ENCODE measurements around the gene RERE. TPM values are rescaled to one million over a fixed set of nuclear protein-coding genes. Genes with fewer than 3 reads are reported as not detected.
A peak's percentile ranks its signal among the peaks of the same experiment; 100 is the strongest.

RERE gene
- total RNA-seq, 4 donors from 2014 or later: 86.4 to 111 (median 103) TPM

DNA sequence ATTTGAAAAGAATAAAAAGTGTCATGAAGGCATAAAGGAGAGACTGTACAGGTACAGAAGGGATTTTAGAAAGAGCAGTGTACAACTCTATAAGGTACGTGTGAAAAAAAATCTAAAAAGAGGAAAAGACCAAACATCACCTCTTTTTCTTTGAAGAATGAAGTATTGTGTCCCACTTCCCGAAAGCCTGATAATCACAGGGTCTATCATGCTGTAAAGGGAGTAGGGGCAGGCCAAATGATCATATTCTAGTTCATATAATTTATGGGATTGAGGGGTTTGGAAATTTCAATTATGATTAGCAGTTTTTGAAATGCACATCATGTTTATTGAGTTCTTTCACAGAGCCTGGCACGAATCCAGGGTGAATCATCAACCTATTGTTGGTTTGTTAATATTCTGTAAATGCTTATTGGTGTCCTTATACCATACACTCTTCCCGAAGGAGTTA is 910 bp upstream of the RERE start:
- TF ChIP-seq EP300 (IDR thresholded peaks at IDR 0.05): no peak
- TF ChIP-seq, protein P1, sequence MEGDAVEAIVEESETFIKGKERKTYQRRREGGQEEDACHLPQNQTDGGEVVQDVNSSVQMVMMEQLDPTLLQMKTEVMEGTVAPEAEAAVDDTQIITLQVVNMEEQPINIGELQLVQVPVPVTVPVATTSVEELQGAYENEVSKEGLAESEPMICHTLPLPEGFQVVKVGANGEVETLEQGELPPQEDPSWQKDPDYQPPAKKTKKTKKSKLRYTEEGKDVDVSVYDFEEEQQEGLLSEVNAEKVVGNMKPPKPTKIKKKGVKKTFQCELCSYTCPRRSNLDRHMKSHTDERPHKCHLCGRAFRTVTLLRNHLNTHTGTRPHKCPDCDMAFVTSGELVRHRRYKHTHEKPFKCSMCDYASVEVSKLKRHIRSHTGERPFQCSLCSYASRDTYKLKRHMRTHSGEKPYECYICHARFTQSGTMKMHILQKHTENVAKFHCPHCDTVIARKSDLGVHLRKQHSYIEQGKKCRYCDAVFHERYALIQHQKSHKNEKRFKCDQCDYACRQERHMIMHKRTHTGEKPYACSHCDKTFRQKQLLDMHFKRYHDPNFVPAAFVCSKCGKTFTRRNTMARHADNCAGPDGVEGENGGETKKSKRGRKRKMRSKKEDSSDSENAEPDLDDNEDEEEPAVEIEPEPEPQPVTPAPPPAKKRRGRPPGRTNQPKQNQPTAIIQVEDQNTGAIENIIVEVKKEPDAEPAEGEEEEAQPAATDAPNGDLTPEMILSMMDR (IDR thresholded peaks at IDR 0.05): no peak
- no peak for TF ChIP-seq POLR2A (IDR thresholded peaks at IDR 0.05)

DNA sequence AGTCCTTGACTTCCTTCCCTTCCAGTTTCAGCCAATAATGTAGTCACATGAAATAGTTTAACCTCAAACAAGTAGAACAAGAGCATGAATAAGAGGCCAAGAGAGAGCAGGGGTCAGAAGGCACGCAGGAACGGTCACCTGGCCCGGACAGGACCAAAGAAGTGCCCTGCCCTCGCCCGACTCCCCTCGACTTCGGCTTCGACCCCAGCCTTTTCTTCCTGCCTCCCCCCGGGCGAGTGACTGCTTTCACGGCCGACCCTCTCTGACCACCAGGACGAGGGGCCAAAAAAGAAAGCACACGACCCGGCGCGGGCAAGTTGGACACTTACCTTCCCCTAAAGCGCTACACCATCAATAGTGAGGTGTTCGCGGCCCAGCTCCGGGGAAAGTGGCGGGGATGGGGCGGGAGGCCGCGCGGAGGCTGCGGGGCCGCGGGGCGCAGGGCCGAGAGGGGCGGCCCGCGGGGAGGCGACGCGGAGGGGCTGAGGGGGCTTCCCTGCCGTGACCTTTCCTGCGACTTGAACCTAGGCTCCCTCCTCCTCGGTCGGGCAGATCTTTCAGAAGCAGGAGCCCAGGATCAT is 519 bp downstream of the RERE start:
- Histone ChIP-seq H3K27ac (peak overlapping the region; percentile 95 to 99 (median 96)), H3K36me3 (no peaks in the 10 kb centered on the region), H3K27me3 (no peaks in the 10 kb centered on the region), H3K4me1 (peaks cover 0 to 59% (median 29%) of the 10 kb centered on the region in 4 donors), H3K9me3 (no peaks in the 10 kb centered on the region), H3K4me3 (peak overlapping the region; percentile 63 to 92 (median 82))
- DNase-seq (ENCODE audit: low spot score in 2 of 2): peak in 1 of 2 donors; percentile 13
- TF ChIP-seq, protein P1 (IDR thresholded peaks at IDR 0.05): peak in 1 of 5 experiments; percentile 10
- no peak for TF ChIP-seq EP300 (IDR thresholded peaks at IDR 0.05)
- WGBS, 2 donors: 0 to 1% methylated on average over 31 to 35 of the region's 41 CpGs

More for the DNA sequence above, 910 bp upstream of the RERE start:
- WGBS, 2 donors: 9 to 16% methylated on average over 4 of the region's 4 CpGs
- DNase-seq (ENCODE audit: low spot score in 2 of 2): peak in 1 of 2 donors; percentile 73
- Histone ChIP-seq H3K9me3 (no peaks in the 10 kb centered on the region), H3K27me3 (no peaks in the 10 kb centered on the region), H3K4me1 (peaks cover 0 to 59% (median 31%) of the 10 kb centered on the region in 4 donors), H3K36me3 (no peaks in the 10 kb centered on the region), H3K4me3 (peak overlapping the region; percentile 40 to 92 (median 82)), H3K27ac (peak overlapping the region; percentile 95 to 99 (median 96))

GRCh38 chr1:8816264-8816663 is 1.2 kb downstream of the RERE start:
- Histone ChIP-seq H3K9me3 (no peaks in the 10 kb centered on the region), H3K27ac (peak overlapping the region; percentile 95 to 99 (median 96)), H3K27me3 (no peaks in the 10 kb centered on the region), H3K4me3 (peak overlapping the region; percentile 63 to 92 (median 82)), H3K4me1 (peaks cover 0 to 61% (median 27%) of the 10 kb centered on the region in 4 donors), H3K36me3 (no peaks in the 10 kb centered on the region)
- DNase-seq (ENCODE audit: low spot score in 2 of 2): no peak
- TF ChIP-seq EP300 (IDR thresholded peaks at IDR 0.05): no peak
- WGBS, 2 donors: 1 to 3% methylated on average over 3 of the region's 3 CpGs

DNA sequence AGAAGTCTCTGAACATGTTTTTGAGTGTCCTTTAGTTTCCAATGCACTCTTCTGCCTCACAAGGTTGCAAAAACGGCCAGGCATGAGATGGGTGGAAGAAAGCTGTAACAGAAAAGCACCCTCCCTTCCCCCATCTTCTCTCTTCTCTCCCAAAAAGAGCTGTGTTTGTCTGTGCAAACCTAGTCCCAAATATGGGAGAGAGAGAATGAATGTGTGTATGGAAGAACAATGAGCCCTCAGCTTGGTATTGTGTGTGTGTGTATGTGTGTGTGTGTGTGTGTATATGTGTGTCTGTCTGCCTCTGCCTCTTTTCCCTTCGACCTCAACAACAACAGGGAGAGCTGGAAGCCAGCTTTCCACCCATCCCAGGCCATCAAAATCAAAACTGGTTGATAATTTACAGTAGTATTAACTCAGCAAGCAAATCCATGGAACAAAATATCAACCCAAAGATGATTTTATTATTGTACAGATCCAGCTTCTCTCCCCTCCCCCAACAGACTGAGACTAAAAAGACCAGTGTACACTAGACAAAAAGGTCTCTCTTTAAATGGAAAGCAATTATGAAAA is 1.8 kb downstream of the RERE start:
- H3K4me3 ChIP-seq: peak overlapping the region in 3 of 4 donors; percentile 23 to 92 (median 84)
- no peaks in the 10 kb centered on the region for H3K36me3 ChIP-seq
- H3K9me3 ChIP-seq: no peaks in the 10 kb centered on the region
- no peaks in the 10 kb centered on the region for H3K27me3 ChIP-seq
- TF ChIP-seq EP300 (IDR thresholded peaks at IDR 0.05) (peak in 1 of 2 donors; percentile 17), POLR2A (IDR thresholded peaks at IDR 0.05) (no peak)
- 0% methylated on average over 2 of the region's 2 CpGs for WGBS, 2 donors
- DNase-seq (ENCODE audit: low spot score in 2 of 2): no peak
- H3K4me1 ChIP-seq: peaks cover 0 to 65% (median 27%) of the 10 kb centered on the region in 4 donors
- peak overlapping the region; percentile 95 to 99 (median 96) for H3K27ac ChIP-seq

- TF ChIP-seq EP300 (IDR thresholded peaks at IDR 0.05): no peak
- TF ChIP-seq, protein P1 (IDR thresholded peaks at IDR 0.05): peak in 2 of 5 experiments; percentile 12 to 14
- H3K27me3 ChIP-seq: no peaks in the 10 kb centered on the region
- peaks cover 0 to 69% (median 27%) of the 10 kb centered on the region in 4 donors for H3K4me1 ChIP-seq
- 20 to 25% methylated on average over 5 of the region's 5 CpGs for WGBS, 2 donors
- H3K4me3 ChIP-seq: peak overlapping the region in 1 of 4 donors; percentile 23
- H3K9me3 ChIP-seq: no peaks in the 10 kb centered on the region
- peak overlapping the region; percentile 50 to 99 (median 96) for H3K27ac ChIP-seq
- no peaks in the 10 kb centered on the region for H3K36me3 ChIP-seq
- no peak for DNase-seq (ENCODE audit: low spot score in 2 of 2)
Observed at GRCh38 chr1:8814865-8815264, 2.6 kb downstream of the RERE start.

- Histone ChIP-seq H3K27ac (peak overlapping the region in 2 of 4 donors; percentile 95 to 99), H3K4me1 (peaks cover 0 to 73% (median 27%) of the 10 kb centered on the region in 4 donors)
Observed at GRCh38 chr1:8813991-8814390, 3.4 kb downstream of the RERE start.

More at GRCh38 chr1:8813991-8814390, 3.4 kb downstream of the RERE start:
- no peak for TF ChIP-seq POLR2A (IDR thresholded peaks at IDR 0.05)
- TF ChIP-seq, protein P1 (IDR thresholded peaks at IDR 0.05): no peak
- no peak for TF ChIP-seq EP300 (IDR thresholded peaks at IDR 0.05)
- Histone ChIP-seq H3K9me3 (no peaks in the 10 kb centered on the region), H3K27me3 (no peaks in the 10 kb centered on the region), H3K4me3 (no peak overlapping the region), H3K36me3 (no peaks in the 10 kb centered on the region)
- no peak for DNase-seq (ENCODE audit: low spot score in 2 of 2)
